Liver (tissue), 9 donors: ENCODE measurements around the gene TMEM63B. TPM values are rescaled to one million over a fixed set of nuclear protein-coding genes. Genes with fewer than 3 reads are reported as not detected.

Experiments
- DNase-seq: peaks from one replicate; pipeline ENCODE4 v3.0.0-alpha.2; 2017; ENCODE audit warnings: low spot score
- H3K27ac ChIP-seq, 2 donors: one replicate each; pipeline ENCODE4 v1.7.0; 2013; ENCODE audit warnings: inconsistent platforms in 2 of 2, low read length in 2 of 2, control low read depth in 1 of 2, low read depth in 1 of 2, mild to moderate bottlenecking in 1 of 2
- H3K27me3 ChIP-seq, 4 donors: one replicate each; pipeline versions ENCODE4 v1.6.1 to v1.7.0; 2013; ENCODE audit warnings: low read length in 3 of 4, inconsistent platforms in 1 of 4, mild to moderate bottlenecking in 1 of 4, moderate library complexity in 1 of 4; ENCODE audit not compliant: control insufficient read depth in 4 of 4, insufficient read depth in 4 of 4
- H3K36me3 ChIP-seq, 4 donors: one replicate each; pipeline versions ENCODE4 v1.6.1 to v1.7.0; 2013; ENCODE audit warnings: low read length in 3 of 4, mild to moderate bottlenecking in 3 of 4, low read depth in 1 of 4, moderate library complexity in 1 of 4; ENCODE audit not compliant: control insufficient read depth in 4 of 4, insufficient read depth in 3 of 4
- H3K4me1 ChIP-seq, 4 donors: one replicate each; pipeline versions ENCODE4 v1.6.1 to v1.7.0; 2013; ENCODE audit warnings: low read length in 3 of 4, mild to moderate bottlenecking in 3 of 4, moderate library complexity in 1 of 4; ENCODE audit not compliant: control insufficient read depth in 4 of 4, insufficient read depth in 4 of 4
- H3K4me3 ChIP-seq, 3 donors: one replicate each; pipeline versions ENCODE4 v1.6.1 to v1.7.0; 2013; ENCODE audit warnings: low read length in 3 of 3, control low read depth in 1 of 3, low read depth in 1 of 3, mild to moderate bottlenecking in 1 of 3
- H3K9ac ChIP-seq, 2 donors: one replicate each; pipeline ENCODE4 v1.7.0; 2013; ENCODE audit warnings: low read length in 2 of 2, mild to moderate bottlenecking in 2 of 2, moderate library complexity in 2 of 2, control low read depth in 1 of 2, low read depth in 1 of 2
- H3K9me3 ChIP-seq, 4 donors: one replicate each; pipeline versions ENCODE4 v1.6.1 to v1.7.0; 2013; ENCODE audit warnings: low read length in 3 of 4; ENCODE audit not compliant: control insufficient read depth in 4 of 4
- EGR1 ChIP-seq, 2 donors: IDR thresholded peaks; 2 replicates each; pipeline ENCODE4 v1.6.1; 2016 to 2018; ENCODE audit warnings: antibody characterized with exemption in 2 of 2, low read depth in 2 of 2
- FOXA1 ChIP-seq: IDR thresholded peaks from 2 replicates; pipeline ENCODE4 v1.6.1; 2016; ENCODE audit warnings: antibody characterized with exemption
- FOXA2 ChIP-seq: IDR thresholded peaks from 2 replicates; pipeline ENCODE4 v1.6.1; 2016; ENCODE audit warnings: antibody characterized with exemption
- GABPA ChIP-seq, 2 donors: IDR thresholded peaks in 1 of 2; conservative IDR thresholded peaks in 1 of 2; 2 replicates each; pipeline ENCODE4 v1.6.1; 2016; ENCODE audit warnings: antibody characterized with exemption in 2 of 2, mild to moderate bottlenecking in 1 of 2, moderate library complexity in 1 of 2
- HNF4A ChIP-seq, 2 donors: conservative IDR thresholded peaks; 2 replicates each; pipeline ENCODE4 v1.6.1; 2016; ENCODE audit warnings: antibody characterized with exemption in 2 of 2, mild to moderate bottlenecking in 2 of 2
- HNF4G ChIP-seq: IDR thresholded peaks from 2 replicates; pipeline ENCODE4 v1.6.1; 2016; ENCODE audit warnings: antibody characterized with exemption
- JUND ChIP-seq, 2 donors: IDR thresholded peaks; 2 replicates each; pipeline ENCODE4 v1.6.1; 2016; ENCODE audit warnings: antibody characterized with exemption in 2 of 2
- NR2F2 ChIP-seq: IDR thresholded peaks from 2 replicates; pipeline ENCODE4 v1.6.1; 2016; ENCODE audit warnings: antibody characterized with exemption
- RAD21 ChIP-seq, 2 donors: IDR thresholded peaks; 2 replicates each; pipeline ENCODE4 v1.6.1; 2016; ENCODE audit warnings: antibody characterized with exemption in 2 of 2, mild to moderate bottlenecking in 2 of 2
- SP1 ChIP-seq: IDR thresholded peaks from 2 replicates; pipeline ENCODE4 v1.6.1; 2018; ENCODE audit warnings: antibody characterized with exemption, mild to moderate bottlenecking
- TAF1 ChIP-seq: conservative IDR thresholded peaks from 2 replicates; pipeline ENCODE4 v1.6.1; 2016; ENCODE audit warnings: antibody characterized with exemption, mild to moderate bottlenecking
- YY1 ChIP-seq: IDR thresholded peaks from 2 replicates; pipeline ENCODE4 v1.6.1; 2016; ENCODE audit warnings: antibody characterized with exemption, mild to moderate bottlenecking
- WGBS: extraction: QIAGEN DNeasy Blood & Tissue Kit; methylation state at CpG from one replicate; pipeline ENCODE4 v1.1.7; 2013; 5-methylcytosine and 5-hydroxymethylcytosine counted together
- polyA plus RNA-seq, 2 donors: library from polyadenylated mRNA; stranded (reverse) in 1 of 2; unstranded in 1 of 2; fragments of 200-250 nt in 1 of 2; fragments of >200 nt in 1 of 2; fragmentation: Nextera tagmentation in 1 of 2; extraction: Ambion mirVana in 1 of 2; gene quantifications; one replicate each; pipeline versions ENCODE4 v1.2.1 to v1.2.3, GENCODE V29; 2013 to 2015
- total RNA-seq, 2 donors: library from RNA; depleted of rRNA; stranded (reverse); fragments of >200 nt; gene quantifications; one replicate each; pipeline ENCODE4 v1.2.3, GENCODE V29; 2014
- TF ChIP-seq, protein P1 (sequence below): IDR thresholded peaks from 2 replicates; pipeline ENCODE4 v1.6.1; 2016; ENCODE audit warnings: antibody characterized with exemption
- TF ChIP-seq, protein P2 (sequence below): fragments of 150-350 bp; IDR thresholded peaks from 2 replicates; pipeline ENCODE4 v1.5.1; 2017; ENCODE audit warnings: improper control_type of control experiment, low read depth, low read length; ENCODE audit not compliant: missing input control
- TF ChIP-seq, protein P3 (sequence below): IDR thresholded peaks from 2 replicates; pipeline ENCODE4 v1.6.1; 2016; ENCODE audit warnings: antibody characterized with exemption, mild to moderate bottlenecking
- donor health status: healthy.
- donor health status: healthy.
- donor health status: healthy.
- donor health status: healthy.
- donor health status: healthy.

TMEM63B gene
- total and polyA plus RNA-seq, 4 donors: 9.6 to 64.9 (median 37.6) TPM

DNA sequence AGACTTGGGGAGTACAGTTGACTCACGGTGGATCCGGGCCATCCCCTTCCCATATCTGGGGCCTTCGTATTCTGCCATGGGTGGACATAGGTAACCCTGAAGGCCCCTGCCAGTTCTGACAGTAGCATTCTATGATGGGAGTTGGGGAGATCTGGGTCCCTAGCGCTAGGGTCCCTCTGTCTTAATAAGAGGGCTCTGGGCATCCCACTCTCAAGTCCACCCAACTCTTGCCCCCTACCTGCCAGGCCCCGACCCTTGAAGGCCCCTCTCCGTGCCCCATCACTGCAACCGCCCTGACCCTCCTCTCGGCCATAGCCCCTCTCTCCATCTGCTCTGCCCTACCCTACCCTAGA lies 24.7 kb downstream of the TMEM63B start (continued):
- TF ChIP-seq, protein P1, sequence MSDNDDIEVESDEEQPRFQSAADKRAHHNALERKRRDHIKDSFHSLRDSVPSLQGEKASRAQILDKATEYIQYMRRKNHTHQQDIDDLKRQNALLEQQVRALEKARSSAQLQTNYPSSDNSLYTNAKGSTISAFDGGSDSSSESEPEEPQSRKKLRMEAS: no peak

DNA sequence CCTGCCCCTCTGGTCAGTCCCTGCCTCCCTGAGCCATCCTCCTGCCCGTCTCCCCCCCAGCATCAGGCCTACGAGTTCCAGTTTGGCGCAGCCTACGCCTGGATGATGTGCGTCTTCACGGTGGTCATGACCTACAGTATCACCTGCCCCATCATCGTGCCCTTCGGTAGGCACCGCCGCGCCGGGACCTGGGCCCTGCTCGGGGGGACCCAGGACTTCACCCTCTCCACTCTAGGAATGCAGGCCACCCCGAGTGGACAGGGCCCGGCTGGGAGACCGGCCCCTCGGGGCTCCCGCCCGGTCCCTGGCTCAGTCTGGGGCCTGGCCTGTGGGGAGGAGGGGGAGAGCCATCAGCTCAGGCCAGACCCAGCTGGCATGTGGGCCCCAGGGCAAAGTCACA lies 25.2 kb downstream of the TMEM63B start:
- WGBS: 93% methylated on average over 19 of the region's 19 CpGs
- no peak overlapping the region for H3K9ac ChIP-seq
- no peak overlapping the region for H3K27ac ChIP-seq
- H3K36me3 ChIP-seq: peaks cover 11 to 36% (median 23%) of the 10 kb centered on the region in 4 donors
- no peaks in the 10 kb centered on the region for H3K27me3 ChIP-seq
- peak; percentile 30 for DNase-seq
- no peaks in the 10 kb centered on the region for H3K9me3 ChIP-seq
- no peak overlapping the region for H3K4me3 ChIP-seq
- TF ChIP-seq, protein P2, sequence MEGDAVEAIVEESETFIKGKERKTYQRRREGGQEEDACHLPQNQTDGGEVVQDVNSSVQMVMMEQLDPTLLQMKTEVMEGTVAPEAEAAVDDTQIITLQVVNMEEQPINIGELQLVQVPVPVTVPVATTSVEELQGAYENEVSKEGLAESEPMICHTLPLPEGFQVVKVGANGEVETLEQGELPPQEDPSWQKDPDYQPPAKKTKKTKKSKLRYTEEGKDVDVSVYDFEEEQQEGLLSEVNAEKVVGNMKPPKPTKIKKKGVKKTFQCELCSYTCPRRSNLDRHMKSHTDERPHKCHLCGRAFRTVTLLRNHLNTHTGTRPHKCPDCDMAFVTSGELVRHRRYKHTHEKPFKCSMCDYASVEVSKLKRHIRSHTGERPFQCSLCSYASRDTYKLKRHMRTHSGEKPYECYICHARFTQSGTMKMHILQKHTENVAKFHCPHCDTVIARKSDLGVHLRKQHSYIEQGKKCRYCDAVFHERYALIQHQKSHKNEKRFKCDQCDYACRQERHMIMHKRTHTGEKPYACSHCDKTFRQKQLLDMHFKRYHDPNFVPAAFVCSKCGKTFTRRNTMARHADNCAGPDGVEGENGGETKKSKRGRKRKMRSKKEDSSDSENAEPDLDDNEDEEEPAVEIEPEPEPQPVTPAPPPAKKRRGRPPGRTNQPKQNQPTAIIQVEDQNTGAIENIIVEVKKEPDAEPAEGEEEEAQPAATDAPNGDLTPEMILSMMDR: no peak
- TF ChIP-seq, protein P3, sequence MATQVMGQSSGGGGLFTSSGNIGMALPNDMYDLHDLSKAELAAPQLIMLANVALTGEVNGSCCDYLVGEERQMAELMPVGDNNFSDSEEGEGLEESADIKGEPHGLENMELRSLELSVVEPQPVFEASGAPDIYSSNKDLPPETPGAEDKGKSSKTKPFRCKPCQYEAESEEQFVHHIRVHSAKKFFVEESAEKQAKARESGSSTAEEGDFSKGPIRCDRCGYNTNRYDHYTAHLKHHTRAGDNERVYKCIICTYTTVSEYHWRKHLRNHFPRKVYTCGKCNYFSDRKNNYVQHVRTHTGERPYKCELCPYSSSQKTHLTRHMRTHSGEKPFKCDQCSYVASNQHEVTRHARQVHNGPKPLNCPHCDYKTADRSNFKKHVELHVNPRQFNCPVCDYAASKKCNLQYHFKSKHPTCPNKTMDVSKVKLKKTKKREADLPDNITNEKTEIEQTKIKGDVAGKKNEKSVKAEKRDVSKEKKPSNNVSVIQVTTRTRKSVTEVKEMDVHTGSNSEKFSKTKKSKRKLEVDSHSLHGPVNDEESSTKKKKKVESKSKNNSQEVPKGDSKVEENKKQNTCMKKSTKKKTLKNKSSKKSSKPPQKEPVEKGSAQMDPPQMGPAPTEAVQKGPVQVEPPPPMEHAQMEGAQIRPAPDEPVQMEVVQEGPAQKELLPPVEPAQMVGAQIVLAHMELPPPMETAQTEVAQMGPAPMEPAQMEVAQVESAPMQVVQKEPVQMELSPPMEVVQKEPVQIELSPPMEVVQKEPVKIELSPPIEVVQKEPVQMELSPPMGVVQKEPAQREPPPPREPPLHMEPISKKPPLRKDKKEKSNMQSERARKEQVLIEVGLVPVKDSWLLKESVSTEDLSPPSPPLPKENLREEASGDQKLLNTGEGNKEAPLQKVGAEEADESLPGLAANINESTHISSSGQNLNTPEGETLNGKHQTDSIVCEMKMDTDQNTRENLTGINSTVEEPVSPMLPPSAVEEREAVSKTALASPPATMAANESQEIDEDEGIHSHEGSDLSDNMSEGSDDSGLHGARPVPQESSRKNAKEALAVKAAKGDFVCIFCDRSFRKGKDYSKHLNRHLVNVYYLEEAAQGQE: no peak
- no peak for TF ChIP-seq SP1
- TF ChIP-seq JUND (IDR thresholded peaks at IDR 0.05): no peak
- no peak for TF ChIP-seq FOXA1
- TF ChIP-seq TAF1: no peak
- TF ChIP-seq EGR1 (IDR thresholded peaks at IDR 0.05; ENCODE audit: low read depth in 2 of 2): no peak
- no peak for TF ChIP-seq HNF4A (conservative IDR thresholded peaks at IDR 0.05)
- no peak for TF ChIP-seq GABPA (IDR thresholded peaks at IDR 0.05 in 1 of 2, conservative IDR thresholded peaks at IDR 0.05 in 1 of 2)
- TF ChIP-seq RAD21 (IDR thresholded peaks at IDR 0.05): no peak
- no peak for TF ChIP-seq HNF4G
- TF ChIP-seq FOXA2: no peak
- TF ChIP-seq YY1: no peak
- TF ChIP-seq NR2F2: no peak
- H3K4me1 ChIP-seq: peaks cover 0 to 4% (median 1%) of the 10 kb centered on the region in 4 donors

DNA sequence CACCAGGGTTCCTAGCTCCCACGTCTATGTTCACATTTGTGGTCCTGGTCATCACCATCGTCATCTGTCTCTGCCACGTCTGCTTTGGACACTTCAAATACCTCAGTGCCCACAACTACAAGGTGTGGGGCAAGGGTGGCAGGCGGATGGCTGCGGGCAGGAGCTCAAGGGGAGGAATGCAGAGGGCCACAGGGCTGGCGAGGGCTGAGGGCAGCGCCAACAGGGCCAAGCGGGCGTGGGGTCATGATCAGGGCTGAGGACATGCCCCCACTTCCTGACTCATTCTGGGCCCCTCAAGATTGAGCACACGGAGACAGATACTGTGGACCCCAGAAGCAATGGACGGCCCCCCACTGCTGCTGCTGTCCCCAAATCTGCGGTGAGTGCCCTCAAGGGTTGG lies 26.7 kb downstream of the TMEM63B start:
- 90% methylated on average over 12 of the region's 12 CpGs for WGBS
- Histone ChIP-seq H3K9me3 (no peaks in the 10 kb centered on the region), H3K27ac (no peak overlapping the region), H3K9ac (no peak overlapping the region), H3K4me3 (no peak overlapping the region), H3K27me3 (no peaks in the 10 kb centered on the region), H3K36me3 (peaks cover 5 to 21% (median 10%) of the 10 kb centered on the region in 4 donors), H3K4me1 (peaks cover 0 to 4% (median 1%) of the 10 kb centered on the region in 4 donors)
- no peak for DNase-seq
- TF ChIP-seq RAD21 (IDR thresholded peaks at IDR 0.05): no peak
- TF ChIP-seq NR2F2: no peak
- no peak for TF ChIP-seq YY1
- no peak for TF ChIP-seq EGR1 (IDR thresholded peaks at IDR 0.05; ENCODE audit: low read depth in 2 of 2)
- TF ChIP-seq, protein P1: no peak
- TF ChIP-seq, protein P2: no peak
- no peak for TF ChIP-seq FOXA2
- TF ChIP-seq FOXA1: no peak
- no peak for TF ChIP-seq GABPA (IDR thresholded peaks at IDR 0.05 in 1 of 2, conservative IDR thresholded peaks at IDR 0.05 in 1 of 2)
- TF ChIP-seq, protein P3: no peak
- TF ChIP-seq TAF1: no peak
- TF ChIP-seq SP1: no peak
